H1 (cell line): ENCODE results near the gene SMCO1. TPM values are rescaled to one million over a fixed set of nuclear protein-coding genes. Genes with fewer than 3 reads are reported as not detected.
"Not testable (repeated sequence)": the region's sequence is repeated elsewhere in the genome, so short reads cannot be mapped to it uniquely, and the experiment has no call there.

Experiments
- CTCF ChIA-PET: fragments of 300-600 bp; sonication (Branson Sonifier 250); formaldehyde crosslinking; loops from one replicate; lab custom pipeline; 2021; ENCODE audit not compliant: partially characterized antibody; lab: Charles Lee
- POLR2A ChIA-PET: fragments of 300-600 bp; sonication (Branson Sonifier 250); formaldehyde crosslinking; loops from one replicate; lab custom pipeline; 2021; ENCODE audit warnings: inconsistent platforms; ENCODE audit not compliant: partially characterized antibody; lab: Charles Lee
- DNase-seq, 2 experiments: peaks; one replicate each; pipeline versions ENCODE4 v3.0.0 to v3.0.0-alpha.2; 2010 to 2022; ENCODE audit warnings: low spot score in 2 of 2, low read depth in 1 of 2, mixed read lengths in 1 of 2
- FAIRE-seq: peaks from 2 replicates; lab custom pipeline; 2011; peaks lifted over from hg19 to GRCh38; lab: Jason Lieb, UNC
- H2AFZ ChIP-seq: 2 replicates; pipeline ENCODE4 v1.8.1; 2012; ENCODE audit warnings: low read length, inconsistent platforms
- H2AK5ac ChIP-seq: 2 replicates; pipeline ENCODE4 v1.6.1; 2013; ENCODE audit warnings: low read depth, low read length
- H2BK120ac ChIP-seq: replicated peaks from 2 replicates; pipeline ENCODE3; 2013; ENCODE audit warnings: low read depth, low read length, inconsistent platforms
- H2BK12ac ChIP-seq: 2 replicates; pipeline ENCODE4 v1.6.1; 2013; ENCODE audit warnings: low read depth, low read length
- H2BK15ac ChIP-seq: 2 replicates; pipeline ENCODE4 v1.6.1; 2013; ENCODE audit warnings: low read length
- H2BK20ac ChIP-seq: 2 replicates; pipeline ENCODE4 v1.6.1; 2013; ENCODE audit warnings: low read length
- H2BK5ac ChIP-seq: 2 replicates; pipeline ENCODE4 v1.6.1; 2013; ENCODE audit warnings: low read depth, low read length
- H3K14ac ChIP-seq: 2 replicates; pipeline ENCODE4 v1.6.1; 2013; ENCODE audit warnings: inconsistent platforms; ENCODE audit not compliant: insufficient read length
- H3K18ac ChIP-seq: 2 replicates; pipeline ENCODE4 v1.6.1; 2013; ENCODE audit warnings: low read length; ENCODE audit errors: extremely low read depth
- H3K23ac ChIP-seq: 2 replicates; pipeline ENCODE4 v1.6.1; 2013; ENCODE audit warnings: inconsistent platforms; ENCODE audit not compliant: insufficient read length
- H3K23me2 ChIP-seq: 2 replicates; pipeline ENCODE4 v1.6.1; 2013; ENCODE audit warnings: low read depth, low read length
- H3K27ac ChIP-seq: 2 replicates; pipeline ENCODE4 v1.6.1; 2011; ENCODE audit warnings: low read depth, low read length, inconsistent platforms
- H3K27me3 ChIP-seq, 4 experiments: replicated peaks in 1 of 4; 1 replicate in 1 of 4; 2 replicates in 3 of 4; pipeline versions ENCODE4 v1.6.1 to v1.8.1; 2011 to 2013; ENCODE audit warnings: low read length in 3 of 4, mild to moderate bottlenecking in 3 of 4, inconsistent platforms in 2 of 4, mixed read lengths in 2 of 4, moderate library complexity in 1 of 4; ENCODE audit not compliant: control insufficient read depth in 3 of 4, insufficient read depth in 3 of 4; ENCODE audit errors: extremely low read depth in 1 of 4
- H3K36me3 ChIP-seq, 4 experiments: 2 replicates each; pipeline versions ENCODE4 v1.6.1 to v1.8.1; 2011 to 2013; ENCODE audit warnings: mild to moderate bottlenecking in 4 of 4, low read length in 3 of 4, moderate library complexity in 2 of 4, control low read depth in 1 of 4, inconsistent platforms in 1 of 4; ENCODE audit not compliant: insufficient read depth in 4 of 4, control insufficient read depth in 2 of 4
- H3K4ac ChIP-seq: replicated peaks from 2 replicates; pipeline ENCODE3; 2013; ENCODE audit warnings: low read length, low read depth, mixed read lengths, inconsistent platforms; ENCODE audit not compliant: insufficient read length
- H3K4me1 ChIP-seq, 4 experiments: replicated peaks in 1 of 4; 1 replicate in 1 of 4; 2 replicates in 3 of 4; pipeline versions ENCODE4 v1.6.1 to v1.8.1; 2011 to 2013; ENCODE audit warnings: low read length in 3 of 4, inconsistent platforms in 2 of 4, mixed read lengths in 1 of 4; ENCODE audit not compliant: insufficient read depth in 4 of 4, control insufficient read depth in 3 of 4
- H3K4me2 ChIP-seq, 2 experiments: 2 replicates each; pipeline versions ENCODE4 v1.6.1 to v1.8.1; 2011 to 2013; ENCODE audit warnings: low read depth in 2 of 2, low read length in 2 of 2, control low read depth in 1 of 2, inconsistent platforms in 1 of 2, mild to moderate bottlenecking in 1 of 2; ENCODE audit not compliant: insufficient read depth in 1 of 2
- H3K4me3 ChIP-seq, 4 experiments: fragments of 200-600, 300-600 bp in 1 of 4; sonication (generic), shearing (Covaris generic), sonication (Bioruptor Twin) in 1 of 4; 2 replicates each; pipeline versions ENCODE4 v1.5.1 to v1.8.1; 2011 to 2016; ENCODE audit warnings: low read length in 4 of 4, low read depth in 3 of 4, control low read depth in 2 of 4, inconsistent platforms in 2 of 4, mild to moderate bottlenecking in 2 of 4, mixed read lengths in 1 of 4, moderate library complexity in 1 of 4; ENCODE audit not compliant: insufficient read depth in 2 of 4; ENCODE audit errors: extremely low read depth in 1 of 4
- H3K56ac ChIP-seq: replicated peaks from 2 replicates; pipeline ENCODE3; 2013; ENCODE audit warnings: low read depth, mild to moderate bottlenecking, mixed read lengths, low read length, inconsistent platforms; ENCODE audit not compliant: insufficient read length
- H3K79me1 ChIP-seq: 2 replicates; pipeline ENCODE4 v1.6.1; 2013; ENCODE audit warnings: low read depth, low read length, control low read depth
- H3K79me2 ChIP-seq, 2 experiments: 2 replicates each; pipeline versions ENCODE4 v1.6.1 to v1.8.1; 2012 to 2013; ENCODE audit warnings: low read length in 2 of 2, mild to moderate bottlenecking in 2 of 2, inconsistent platforms in 1 of 2; ENCODE audit not compliant: insufficient read depth in 2 of 2, control insufficient read depth in 1 of 2
- H3K9ac ChIP-seq, 4 experiments: replicated peaks in 1 of 4; 1 replicate in 1 of 4; 2 replicates in 3 of 4; pipeline versions ENCODE4 v1.6.1 to v1.8.1; 2011 to 2013; ENCODE audit warnings: low read depth in 3 of 4, low read length in 3 of 4, control low read depth in 2 of 4, mild to moderate bottlenecking in 2 of 4, moderate library complexity in 2 of 4, inconsistent platforms in 1 of 4; ENCODE audit errors: extremely low read depth in 1 of 4
- H3K9me3 ChIP-seq, 2 experiments: 2 replicates each; pipeline versions ENCODE4 v1.6.1 to v1.8.1; 2012 to 2013; ENCODE audit warnings: mild to moderate bottlenecking in 2 of 2, moderate library complexity in 2 of 2, control low read depth in 1 of 2, inconsistent platforms in 1 of 2, low read depth in 1 of 2, low read length in 1 of 2, mixed read lengths in 1 of 2; ENCODE audit not compliant: insufficient read depth in 2 of 2
- H4K20me1 ChIP-seq, 2 experiments: replicated peaks in 1 of 2; 2 replicates each; pipeline versions ENCODE3 to v1.8.1; 2011 to 2013; ENCODE audit warnings: inconsistent platforms in 2 of 2, low read length in 2 of 2, mild to moderate bottlenecking in 1 of 2; ENCODE audit not compliant: insufficient read depth in 2 of 2, control insufficient read depth in 1 of 2
- H4K5ac ChIP-seq: 2 replicates; pipeline ENCODE4 v1.6.1; 2013; ENCODE audit warnings: low read length, low read depth, mixed read lengths, inconsistent platforms; ENCODE audit not compliant: insufficient read length
- H4K8ac ChIP-seq: 2 replicates; pipeline ENCODE4 v1.8.0; 2013; ENCODE audit warnings: mild to moderate bottlenecking, moderate library complexity, low read length, inconsistent platforms; ENCODE audit not compliant: insufficient read depth; ENCODE audit errors: extremely low read depth
- H4K91ac ChIP-seq: replicated peaks from 2 replicates; pipeline ENCODE3; 2013; ENCODE audit warnings: low read length, mixed read lengths, inconsistent platforms; ENCODE audit not compliant: insufficient read length
- WGBS, 2 experiments: shearing (Covaris generic) in 1 of 2; methylation state at CpG; one replicate each; pipeline versions ENCODE4 v1.1.6 to v1.1.7; 2013 to 2015; ENCODE audit warnings: low lambda C conversion rate in 2 of 2, mixed read lengths in 2 of 2, inconsistent platforms in 1 of 2, low coverage in 1 of 2, missing lambda C conversion rate in 1 of 2; ENCODE audit not compliant: insufficient replicate concordance in 2 of 2, insufficient coverage in 1 of 2, insufficient read length in 1 of 2; ENCODE audit errors: extremely low coverage in 1 of 2, missing lambda C conversion rate in 1 of 2; 5-methylcytosine and 5-hydroxymethylcytosine counted together
- polyA plus RNA-seq, 7 experiments: library from polyadenylated mRNA; depleted of rRNA in 3 of 7; stranded (reverse) in 5 of 7; unstranded in 2 of 7; fragments of >200 nt in 5 of 7; fragments of 200-250 nt in 2 of 7; gene quantifications; 1 replicate in 5 of 7; 2 replicates in 1 of 7; 4 replicates in 1 of 7; pipeline versions ENCODE4 v1.2.1 to v1.2.3, GENCODE V29; 2011 to 2013; ENCODE audit warnings: missing spikeins in 2 of 7, mixed read lengths in 2 of 7
- total RNA-seq: library from RNA; stranded (reverse); fragmentation: NEBNext Ultra II Directional; extraction: Animal tissue kit (Norgen Biotek cat#: 25700); gene quantifications from 2 replicates; pipeline ENCODE4 v1.2.1, GENCODE V29; 2021

SMCO1 gene
- total and polyA plus RNA-seq, 2 of the 8 experiments (the other 6 are each of a cell fraction or from before 2014, with no cell fraction given) = 0.03 TPM; not detected in 1

- H4K20me1 ChIP-seq, H3K14ac ChIP-seq, H2BK20ac ChIP-seq, H4K91ac ChIP-seq, H3K27ac ChIP-seq, H2BK15ac ChIP-seq, H2BK120ac ChIP-seq, H2AFZ ChIP-seq, H2AK5ac ChIP-seq, H3K23ac ChIP-seq, H3K79me1 ChIP-seq, H3K18ac ChIP-seq, H3K9me3 ChIP-seq, FAIRE-seq, H3K56ac ChIP-seq, H3K4ac ChIP-seq, H3K36me3 ChIP-seq, H2BK12ac ChIP-seq, H3K4me1 ChIP-seq, H3K9ac ChIP-seq, DNase-seq, H4K5ac ChIP-seq, H2BK5ac ChIP-seq, H3K27me3 ChIP-seq: not testable (repeated sequence)
- Histone ChIP-seq H4K8ac (0 out of 2 replicates have a peak overlapping the region, but pooled peaks have one; percentile 28), H3K23me2 (peaks cover 14% of the 10 kb centered on the region), H3K4me3 (peak overlapping the region in 2 of 4 experiments; percentile 92 to 98; a peak in 4 of 8 replicates), H3K4me2 (peak overlapping the region; percentile 89 to 91), H3K79me2 (peaks cover 26 to 40% of the 10 kb centered on the region in 2 experiments)
- 39% methylated on average over 6 of the region's 7 CpGs; no CpG with 5 or more reads in 1 of the 2 experiments for WGBS, 2 experiments
- POLR2A ChIA-PET = interaction anchor here (1.2 to 2.3 kb wide), 3 partner anchors 14 to 276 kb away, joined by 3 to 7 read pairs (median 3); no protein-coding TSS in a partner anchor
- CTCF ChIA-PET = interaction anchor here (1.2 to 1.6 kb wide), 4 partner anchors 9 to 106 kb away, joined by 3 to 7 read pairs (median 4); no protein-coding TSS in a partner anchor
These were observed 11.1 kb downstream of the SMCO1 start for GRCh38 chr3:196504077-196504398.
